HG02763 (cell line): ENCODE measurements around the gene ASB17.
"Not testable (repeated sequence)": the region's sequence is repeated elsewhere in the genome, so short reads cannot be mapped to it uniquely, and the experiment has no call there.

Experiments
- ATAC-seq: cut with Tn5 transposase; IDR thresholded peaks from one replicate; pipeline ENCODE4 v1.9.1; 2021; ENCODE audit warnings: mild to moderate bottlenecking, moderate library complexity; ENCODE audit not compliant: unreplicated experiment

The ASB17 gene, protein sequence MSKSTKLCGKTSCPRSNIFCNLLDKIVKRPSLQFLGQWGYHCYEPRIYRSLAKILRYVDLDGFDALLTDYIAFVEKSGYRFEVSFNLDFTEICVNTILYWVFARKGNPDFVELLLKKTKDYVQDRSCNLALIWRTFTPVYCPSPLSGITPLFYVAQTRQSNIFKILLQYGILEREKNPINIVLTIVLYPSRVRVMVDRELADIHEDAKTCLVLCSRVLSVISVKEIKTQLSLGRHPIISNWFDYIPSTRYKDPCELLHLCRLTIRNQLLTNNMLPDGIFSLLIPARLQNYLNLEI

GRCh38 chr1:75932304-75932703 is at the start of gene ASB17:
ASB17 (minus strand) TSS chr1:75932404; CDS start chr1:75932291, 113 bp downstream.
- ATAC-seq: no peak

GRCh38 chr1:75980972-75981897 is 49.0 kb upstream of the ASB17 start:
- peak; percentile 49 for ATAC-seq

DNA sequence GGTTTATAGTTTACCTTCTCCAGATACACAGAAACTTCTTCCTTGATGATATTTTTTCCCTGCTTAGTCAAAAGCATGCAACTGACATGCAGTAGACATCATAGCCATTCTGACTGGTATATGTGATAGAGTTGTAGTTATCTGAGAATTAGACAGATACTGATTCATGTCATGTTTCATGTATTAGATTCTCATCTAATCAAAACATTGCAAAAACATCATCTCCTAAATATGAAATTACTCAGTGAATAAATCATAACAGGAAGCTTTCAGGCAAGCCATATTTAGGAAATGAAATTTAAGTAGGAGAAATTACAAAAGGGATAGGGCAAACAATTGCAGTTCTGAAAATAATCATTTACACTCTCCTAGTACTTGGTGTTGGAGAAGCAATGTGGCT is 38.4 kb upstream of the ASB17 start:
- ATAC-seq: no peak

DNA sequence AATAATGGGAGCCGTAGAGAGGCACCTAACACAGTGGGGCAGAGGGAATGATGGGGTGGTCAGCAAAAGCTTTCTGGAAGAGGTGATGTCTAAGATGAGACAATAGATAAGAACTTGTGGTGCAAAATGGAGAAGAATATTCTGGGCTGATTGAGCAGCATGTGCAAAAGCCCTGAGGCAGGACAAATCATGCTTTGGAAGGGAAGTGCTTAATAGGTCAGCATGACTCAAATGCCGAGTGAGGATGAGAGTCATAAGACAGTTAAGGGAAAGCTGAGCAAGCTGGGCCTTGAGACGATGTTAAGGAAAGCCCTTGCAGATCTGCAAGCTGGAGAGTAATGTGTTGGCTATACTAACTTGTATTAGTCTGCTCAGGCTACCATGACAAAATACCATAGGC is 37.3 kb upstream of the ASB17 start:
- no peak for ATAC-seq

- no peak for ATAC-seq
Observed at GRCh38 chr1:75967719-75968118, 35.5 kb upstream of the ASB17 start.

GRCh38 chr1:75964760-75965408 is 32.7 kb upstream of the ASB17 start:
- no peak for ATAC-seq

GRCh38 chr1:75964110-75964759 is 32.0 kb upstream of the ASB17 start:
- not testable (repeated sequence) for ATAC-seq

DNA sequence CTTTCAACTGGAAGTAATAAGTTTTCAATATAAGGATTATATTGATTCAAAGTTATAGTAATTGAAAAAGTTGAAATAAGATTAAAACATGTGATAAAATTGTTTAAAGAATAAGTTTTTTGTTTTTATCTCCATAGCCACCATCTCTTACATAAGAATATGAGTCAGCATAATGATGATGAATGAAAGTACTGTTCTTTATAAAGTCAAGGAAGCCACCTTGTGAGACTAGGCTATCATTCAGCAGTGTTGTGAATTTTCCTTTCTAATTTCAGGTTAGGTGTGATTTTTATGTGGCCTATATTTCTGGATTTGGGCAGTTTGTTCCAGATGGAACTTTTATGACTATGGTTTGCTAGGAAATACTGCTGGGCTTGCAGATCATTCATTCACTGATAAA is 22.4 kb upstream of the ASB17 start:
- no peak for ATAC-seq

- ATAC-seq: no peak
Observed at GRCh38 chr1:75953461-75953860, 21.3 kb upstream of the ASB17 start.

DNA sequence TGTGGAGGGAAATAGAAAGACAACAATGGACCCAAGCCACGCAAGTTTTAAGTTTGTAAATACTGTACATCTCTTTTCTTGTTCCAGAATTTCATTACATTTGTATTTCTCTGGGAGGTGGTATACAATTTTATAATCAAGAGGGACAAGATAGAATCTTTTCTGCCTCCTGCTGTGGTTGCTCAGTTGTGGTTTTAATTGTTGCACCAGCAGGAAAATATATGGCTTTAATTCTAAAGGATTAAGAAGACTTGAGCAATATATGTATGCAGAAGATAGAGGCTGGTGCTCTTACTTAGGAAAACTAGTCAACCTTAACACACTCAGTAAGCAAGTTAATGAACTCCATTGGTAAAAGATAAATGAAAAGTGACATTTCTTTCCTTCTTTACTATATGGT is 19.8 kb upstream of the ASB17 start:
- no peak for ATAC-seq

DNA sequence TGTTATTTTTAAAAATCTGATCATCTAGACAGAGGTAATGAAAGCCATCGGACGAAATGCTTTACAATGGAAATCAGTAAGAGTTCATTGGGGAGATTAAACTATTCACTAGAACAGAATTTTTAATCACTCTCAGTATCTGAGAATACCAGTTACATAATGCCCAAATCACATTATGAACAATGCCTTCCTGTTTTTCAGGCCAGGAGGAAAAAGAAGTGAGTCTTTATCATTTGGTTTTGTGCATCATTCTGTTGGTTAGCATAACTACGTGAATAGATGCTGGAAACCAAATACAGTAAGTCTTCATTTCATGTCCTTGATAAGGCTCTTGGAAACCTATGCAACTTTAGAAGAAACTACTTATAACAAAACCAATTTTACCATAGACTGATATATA is 18.0 kb upstream of the ASB17 start:
- no peak for ATAC-seq

- ATAC-seq: not testable (repeated sequence)
Observed at GRCh38 chr1:75943037-75943436, 10.8 kb upstream of the ASB17 start.

GRCh38 chr1:75937034-75937433 is 4.8 kb upstream of the ASB17 start:
- no peak for ATAC-seq

DNA sequence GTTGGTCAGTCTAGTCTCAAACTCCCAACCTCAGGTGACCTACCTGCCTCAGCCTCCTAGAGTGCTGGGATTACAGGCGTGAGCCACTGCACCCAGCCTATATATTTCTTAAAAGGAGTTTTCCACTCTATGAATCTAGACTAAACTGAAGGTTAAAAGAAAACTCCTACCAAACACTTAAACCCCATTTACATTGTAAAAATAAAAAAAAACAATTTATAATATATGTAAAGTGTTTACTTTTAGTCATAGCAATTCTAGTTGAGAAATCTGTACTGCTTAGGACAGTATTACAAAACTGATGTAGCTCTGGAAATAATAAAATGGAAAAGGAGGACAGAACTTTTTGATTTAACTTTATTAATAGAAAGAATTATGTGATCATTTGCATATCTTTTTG is 9.5 kb downstream of the ASB17 start:
- no peak for ATAC-seq

DNA sequence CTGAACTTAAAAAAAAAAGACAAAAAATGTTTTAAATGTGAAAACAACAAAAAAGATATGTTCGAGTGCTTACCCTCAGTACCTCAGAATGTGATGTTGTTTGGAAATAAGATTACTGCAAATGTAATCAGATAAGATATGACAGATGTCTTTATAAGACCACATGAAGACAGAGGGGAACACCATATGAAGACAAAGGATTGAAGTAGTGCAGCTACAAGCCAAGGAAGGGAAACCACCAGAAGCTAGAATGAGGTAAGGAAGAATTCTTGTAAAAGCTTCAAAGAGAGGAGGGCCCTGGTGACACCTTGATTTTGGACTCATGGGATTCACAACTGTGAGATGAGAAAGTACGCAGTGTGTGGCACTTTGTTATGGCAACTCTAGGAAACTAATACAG is 15.4 kb downstream of the ASB17 start:
- no peak for ATAC-seq

- ATAC-seq: no peak
Observed at GRCh38 chr1:75908717-75909152, 23.5 kb downstream of the ASB17 start.

DNA sequence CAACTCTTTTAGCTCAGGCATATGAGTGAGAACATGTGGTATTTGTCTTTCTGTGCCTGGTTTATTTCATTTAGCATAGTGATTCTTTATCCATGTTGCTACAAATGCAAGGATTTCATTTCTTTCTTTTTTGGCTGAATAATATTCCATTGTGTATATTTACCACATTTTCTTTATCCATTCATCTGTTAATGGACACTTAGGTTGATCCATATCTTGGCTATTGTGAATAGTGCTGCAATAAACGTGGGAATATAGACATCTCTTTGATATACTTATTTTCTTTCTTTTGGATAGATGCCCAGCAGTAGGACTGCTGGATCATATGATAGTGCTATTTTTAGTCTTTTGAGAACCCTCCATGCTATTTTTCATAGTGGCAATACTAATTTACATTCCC is 30.8 kb downstream of the ASB17 start:
- ATAC-seq: no peak

DNA sequence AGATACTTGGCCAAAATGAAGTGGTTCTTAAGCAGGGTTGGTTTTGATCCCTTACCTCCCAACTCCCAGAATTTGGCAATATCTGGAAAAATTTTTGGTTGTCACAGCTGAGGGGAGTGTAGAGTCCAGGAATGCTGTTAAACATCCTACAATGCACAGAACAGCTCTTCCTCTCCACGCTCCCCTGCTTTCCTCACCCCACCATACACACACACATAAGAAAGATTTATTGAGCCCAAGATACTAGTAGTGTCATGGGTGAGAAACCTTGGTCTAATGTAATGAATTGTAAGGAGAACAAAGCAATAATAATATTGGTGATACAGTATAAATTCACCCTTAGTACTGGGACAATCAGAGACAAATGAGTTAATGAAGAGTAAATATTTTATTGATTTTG is 47.8 kb downstream of the ASB17 start:
- no peak for ATAC-seq

- ATAC-seq: no peak
Observed at GRCh38 chr1:75879985-75880384, 52.2 kb downstream of the ASB17 start.

GRCh38 chr1:75870951-75871350 is 61.3 kb downstream of the ASB17 start:
- no peak for ATAC-seq
